Measurements from ENCODE around the gene SLC34A3. TPM values are rescaled to one million over a fixed set of nuclear protein-coding genes. Genes with fewer than 3 reads are reported as not detected.
"Not testable (repeated sequence)": the region's sequence is repeated elsewhere in the genome, so short reads cannot be mapped to it uniquely, and the experiment has no call there.

Gene SLC34A3
- total and polyA plus RNA-seq, 2 donors = 0.05 TPM; not detected in 1

DNA sequence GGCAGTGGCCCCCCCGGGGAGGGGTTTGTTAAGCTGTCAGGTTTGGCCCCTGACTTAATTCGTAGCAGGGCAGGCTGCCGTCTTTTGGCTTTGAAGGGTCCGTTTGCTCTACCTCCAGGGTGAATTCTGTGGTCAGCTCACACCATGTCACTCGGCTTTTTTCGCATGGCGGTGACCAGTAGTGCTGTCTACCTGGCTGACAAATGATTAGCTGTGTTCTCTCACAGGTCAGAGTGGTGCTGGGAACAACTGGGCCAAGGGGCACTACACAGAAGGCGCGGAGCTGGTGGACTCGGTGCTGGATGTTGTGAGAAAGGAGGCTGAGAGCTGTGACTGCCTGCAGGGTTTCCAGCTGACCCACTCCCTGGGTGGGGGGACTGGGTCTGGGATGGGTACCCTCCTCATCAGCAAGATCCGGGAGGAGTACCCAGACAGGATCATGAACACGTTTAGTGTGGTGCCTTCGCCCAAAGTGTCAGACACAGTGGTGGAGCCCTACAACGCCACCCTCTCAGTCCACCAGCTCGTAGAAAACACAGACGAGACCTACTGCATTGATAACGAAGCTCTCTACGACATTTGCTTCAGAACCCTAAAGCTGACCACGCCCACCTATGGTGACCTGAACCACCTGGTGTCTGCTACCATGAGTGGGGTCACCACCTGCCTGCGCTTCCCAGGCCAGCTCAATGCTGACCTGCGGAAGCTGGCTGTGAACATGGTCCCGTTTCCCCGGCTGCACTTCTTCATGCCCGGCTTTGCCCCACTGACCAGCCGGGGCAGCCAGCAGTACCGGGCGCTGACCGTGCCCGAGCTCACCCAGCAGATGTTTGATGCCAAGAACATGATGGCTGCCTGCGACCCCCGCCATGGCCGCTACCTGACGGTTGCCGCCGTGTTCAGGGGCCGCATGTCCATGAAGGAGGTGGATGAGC, 11.8 kb downstream of the SLC34A3 start:
- Histone ChIP-seq H3K36me3 (ENCODE audit: insufficient read depth) (no peaks in the 10 kb centered on the region), H3K4me1 (ENCODE audit: insufficient read depth) (no peaks in the 10 kb centered on the region), H3K27ac (ENCODE audit: low read depth) (peak overlapping the region; percentile 13), H3K4me3 (ENCODE audit: low read depth, low read length) (peak overlapping the region; percentile 84)
- 75% methylated on average over 36 of the region's 36 CpGs for WGBS
- no peak for DNase-seq (ENCODE audit: extremely low spot score)

- H3K4me1 ChIP-seq (ENCODE audit: insufficient read depth) = not testable (repeated sequence)
Measured at GRCh38 chr9:137243266-137243625, 12.5 kb downstream of the SLC34A3 start.

DNA sequence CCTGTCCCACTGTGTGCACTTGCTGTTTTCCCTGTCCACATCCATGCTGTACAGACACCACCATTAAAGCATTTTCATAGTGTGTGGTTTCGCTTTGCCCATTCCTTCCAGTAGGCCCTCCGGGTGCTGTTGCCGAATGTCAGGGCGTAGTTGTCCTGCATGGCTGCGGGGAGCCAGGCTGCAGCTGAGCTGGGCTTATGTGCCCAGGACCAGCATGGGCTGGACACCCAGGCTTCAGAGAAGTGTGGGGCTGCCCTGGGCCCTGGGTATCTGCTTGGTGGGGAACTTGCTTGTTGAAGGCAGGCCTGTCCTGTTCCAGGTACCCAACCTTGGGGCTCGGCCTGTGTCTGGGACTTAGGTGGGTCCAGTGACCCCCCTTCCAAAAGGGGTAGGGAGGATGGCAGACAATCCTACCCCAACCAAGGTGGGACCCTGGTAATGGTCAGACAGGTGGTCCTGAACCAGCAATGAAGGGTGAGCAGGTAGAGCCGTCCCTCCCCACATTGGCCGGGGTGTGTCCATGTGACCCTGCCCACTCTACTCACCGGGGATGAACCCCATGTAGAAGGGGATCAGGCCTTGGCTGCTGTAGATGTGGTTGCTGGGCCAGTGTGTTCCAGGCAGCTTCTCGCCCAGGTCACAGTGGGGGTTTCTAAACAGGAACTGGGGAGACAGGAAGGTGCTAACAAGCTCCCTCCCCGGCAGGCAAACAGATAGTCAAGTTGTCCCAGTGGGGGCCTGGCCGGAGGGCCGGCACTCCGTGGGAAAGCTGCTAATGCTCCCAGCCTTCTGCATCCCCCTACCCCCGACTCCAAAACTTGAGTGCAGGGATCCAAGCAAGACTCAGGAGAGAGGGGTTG, 13.2 kb downstream of the SLC34A3 start:
- Histone ChIP-seq H3K27ac (ENCODE audit: low read depth) (no peak overlapping the region), H3K36me3 (ENCODE audit: insufficient read depth) (no peaks in the 10 kb centered on the region), H3K4me1 (ENCODE audit: insufficient read depth) (no peaks in the 10 kb centered on the region), H3K4me3 (ENCODE audit: low read depth, low read length) (no peak overlapping the region)
- no peak for DNase-seq (ENCODE audit: extremely low spot score)
- 65% methylated on average over 15 of the region's 15 CpGs for WGBS

More at GRCh38 chr9:137243266-137243625, 12.5 kb downstream of the SLC34A3 start:
- not testable (repeated sequence) for H3K4me3 ChIP-seq (ENCODE audit: low read depth, low read length); DNase-seq (ENCODE audit: extremely low spot score); H3K27ac ChIP-seq (ENCODE audit: low read depth); H3K36me3 ChIP-seq (ENCODE audit: insufficient read depth)
- WGBS = 92% methylated on average over 18 of the region's 18 CpGs

DNA sequence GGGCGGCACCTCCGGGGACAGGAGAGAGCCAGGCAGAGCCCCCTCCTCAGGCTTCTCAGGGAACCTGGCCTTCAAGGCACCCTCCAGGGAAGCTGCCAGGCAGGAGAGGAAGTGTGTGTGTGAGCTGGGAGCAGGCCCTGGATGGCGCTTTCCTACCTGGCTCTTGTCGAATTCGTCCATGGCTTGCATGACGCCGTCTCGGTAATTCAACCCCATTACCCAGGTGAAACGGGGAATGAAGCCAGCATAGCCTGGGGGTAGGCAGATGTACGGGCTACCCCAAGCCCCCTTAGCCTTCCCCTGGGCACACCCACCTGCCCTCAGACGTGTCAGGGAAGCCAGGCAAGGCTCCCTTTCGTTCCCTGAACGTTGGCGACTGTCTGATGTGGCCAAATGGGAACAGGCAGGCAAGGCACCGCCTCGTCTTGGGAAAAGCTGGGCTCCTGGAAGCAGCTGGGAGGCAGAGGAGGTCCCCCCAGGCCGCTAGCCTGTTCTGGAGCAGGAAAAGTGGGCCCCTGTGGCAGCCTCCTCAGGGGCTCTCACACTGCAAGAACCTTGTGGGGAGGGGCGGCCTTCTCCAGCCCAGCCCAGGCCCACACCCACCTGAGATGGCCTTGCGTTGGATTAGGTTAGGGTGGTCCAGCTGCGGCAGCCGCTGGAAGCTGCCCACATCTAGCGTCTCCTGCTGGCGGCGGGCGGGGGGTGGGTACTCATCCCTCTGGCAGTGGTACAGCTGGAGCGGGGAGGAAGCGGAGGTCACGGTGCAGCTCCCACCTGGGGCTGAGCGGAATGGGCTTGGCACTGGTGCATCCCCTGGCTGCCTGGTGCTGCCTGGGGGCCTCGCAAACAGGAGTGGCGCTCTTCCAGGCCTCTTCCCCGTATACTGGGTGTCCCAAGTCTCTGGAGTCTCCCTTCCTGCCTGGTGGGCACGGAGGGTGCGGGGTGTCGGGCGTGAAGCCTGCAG, 14.1 kb downstream of the SLC34A3 start:
- no peak for DNase-seq (ENCODE audit: extremely low spot score)
- no peak overlapping the region for H3K4me3 ChIP-seq (ENCODE audit: low read depth, low read length)
- no peak overlapping the region for H3K27ac ChIP-seq (ENCODE audit: low read depth)
- no peaks in the 10 kb centered on the region for H3K36me3 ChIP-seq (ENCODE audit: insufficient read depth)
- WGBS = 56% methylated on average over 36 of the region's 36 CpGs
- no peaks in the 10 kb centered on the region for H3K4me1 ChIP-seq (ENCODE audit: insufficient read depth)

DNA sequence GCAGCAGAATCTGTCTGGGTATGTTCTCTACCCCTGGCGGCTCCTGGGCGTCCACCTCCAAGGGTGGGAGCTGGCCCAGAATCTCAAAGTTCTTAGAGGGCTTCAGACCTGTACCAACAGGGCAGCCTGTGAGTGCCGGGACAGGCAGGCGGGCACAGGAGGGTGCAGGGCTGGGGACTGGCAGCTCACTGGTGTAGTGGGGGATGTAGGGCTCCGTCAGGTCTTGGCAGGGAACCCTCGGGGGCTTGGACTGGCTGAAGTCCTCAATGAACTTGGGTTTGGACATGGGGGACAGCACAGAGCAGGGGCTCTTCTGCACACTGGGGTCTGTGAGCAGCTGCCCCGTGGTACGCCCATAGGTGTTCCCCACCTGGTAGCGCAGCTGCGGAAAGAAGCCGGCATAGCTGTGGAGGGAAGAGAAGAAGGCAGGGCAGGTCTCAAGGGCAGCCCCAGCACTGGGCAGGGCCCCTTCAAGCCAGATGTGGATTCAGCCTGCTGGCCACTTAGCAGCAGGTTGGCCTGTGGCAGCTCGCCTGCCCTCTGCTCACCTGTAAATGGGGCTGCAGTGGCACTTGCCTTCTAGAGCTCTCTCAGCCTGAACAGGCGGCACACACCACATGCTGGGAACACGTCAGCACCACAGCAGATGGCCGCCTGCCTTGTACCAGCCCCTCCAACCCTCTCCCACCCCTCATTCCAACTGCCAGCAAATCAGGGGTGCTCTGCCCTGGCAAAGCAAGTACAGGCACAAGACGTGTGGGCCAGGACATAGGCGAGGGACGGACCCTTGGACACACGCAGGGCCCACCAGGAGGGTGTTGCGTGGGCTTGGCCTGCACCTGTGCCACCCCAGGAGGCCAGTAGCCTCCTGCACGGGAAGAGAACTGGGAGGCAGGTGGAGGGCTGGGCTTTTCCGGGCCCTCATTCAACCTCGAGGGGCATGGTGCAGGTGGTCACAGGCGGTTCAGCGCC, 15.0 kb downstream of the SLC34A3 start:
- Histone ChIP-seq H3K4me3 (ENCODE audit: low read depth, low read length) (no peak overlapping the region), H3K4me1 (ENCODE audit: insufficient read depth) (no peaks in the 10 kb centered on the region), H3K27ac (ENCODE audit: low read depth) (no peak overlapping the region), H3K36me3 (ENCODE audit: insufficient read depth) (no peaks in the 10 kb centered on the region)
- DNase-seq (ENCODE audit: extremely low spot score) = no peak
- 90% methylated on average over 25 of the region's 25 CpGs for WGBS

DNA sequence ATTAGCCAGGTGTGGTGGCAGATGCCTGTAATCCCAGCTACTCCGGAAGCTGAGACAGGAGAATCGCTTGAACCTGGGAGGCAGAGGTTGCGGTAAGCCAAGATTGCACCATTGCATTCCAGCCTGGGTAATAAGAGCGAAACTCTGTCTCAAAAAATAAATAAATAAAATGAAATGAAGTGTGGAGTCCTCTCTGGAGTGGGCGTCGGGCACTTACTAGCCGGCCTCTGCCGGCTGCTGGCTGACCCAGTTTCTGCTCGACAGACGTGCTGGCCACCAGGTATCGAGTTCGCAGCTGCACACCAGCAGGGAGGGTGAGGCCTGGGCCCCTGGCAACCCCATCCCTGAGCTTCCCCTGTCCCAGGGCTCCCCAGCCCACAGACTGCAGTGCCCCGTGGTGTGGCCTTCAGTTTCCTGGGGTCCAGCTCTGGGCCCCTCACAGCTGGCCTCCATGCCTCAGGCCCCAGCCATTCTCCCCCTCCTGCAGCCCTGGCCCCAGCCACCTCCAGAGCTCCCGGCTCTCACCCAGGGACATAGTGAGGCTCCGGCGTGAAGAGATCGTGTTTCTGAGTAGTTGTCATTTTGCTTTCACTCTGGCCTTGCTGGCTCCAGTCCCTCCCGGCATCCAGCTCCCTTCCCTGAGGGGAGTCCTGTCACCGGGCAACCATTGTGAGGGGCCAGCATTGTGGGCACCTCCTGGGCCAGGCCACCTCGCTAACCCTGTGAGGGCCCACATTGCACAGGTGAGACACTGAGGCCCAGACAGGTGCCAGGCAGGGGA, 16.6 kb downstream of the SLC34A3 start:
- DNase-seq (ENCODE audit: extremely low spot score) = no peak
- no peak overlapping the region for H3K4me3 ChIP-seq (ENCODE audit: low read depth, low read length)
- WGBS = 76% methylated on average over 20 of the region's 20 CpGs

GRCh38 chr9:137247916-137248175, 17.1 kb downstream of the SLC34A3 start:
- Histone ChIP-seq H3K4me3 (ENCODE audit: low read depth, low read length) (no peak overlapping the region), H3K27ac (ENCODE audit: low read depth) (no peak overlapping the region), H3K4me1 (ENCODE audit: insufficient read depth) (no peaks in the 10 kb centered on the region), H3K36me3 (ENCODE audit: insufficient read depth) (no peaks in the 10 kb centered on the region)
- 62% methylated on average over 6 of the region's 6 CpGs for WGBS
- no peak for DNase-seq (ENCODE audit: extremely low spot score)

More for the DNA sequence above, 16.6 kb downstream of the SLC34A3 start:
- H3K27ac ChIP-seq (ENCODE audit: low read depth) = no peak overlapping the region
- no peaks in the 10 kb centered on the region for H3K36me3 ChIP-seq (ENCODE audit: insufficient read depth)
- no peaks in the 10 kb centered on the region for H3K4me1 ChIP-seq (ENCODE audit: insufficient read depth)

DNA sequence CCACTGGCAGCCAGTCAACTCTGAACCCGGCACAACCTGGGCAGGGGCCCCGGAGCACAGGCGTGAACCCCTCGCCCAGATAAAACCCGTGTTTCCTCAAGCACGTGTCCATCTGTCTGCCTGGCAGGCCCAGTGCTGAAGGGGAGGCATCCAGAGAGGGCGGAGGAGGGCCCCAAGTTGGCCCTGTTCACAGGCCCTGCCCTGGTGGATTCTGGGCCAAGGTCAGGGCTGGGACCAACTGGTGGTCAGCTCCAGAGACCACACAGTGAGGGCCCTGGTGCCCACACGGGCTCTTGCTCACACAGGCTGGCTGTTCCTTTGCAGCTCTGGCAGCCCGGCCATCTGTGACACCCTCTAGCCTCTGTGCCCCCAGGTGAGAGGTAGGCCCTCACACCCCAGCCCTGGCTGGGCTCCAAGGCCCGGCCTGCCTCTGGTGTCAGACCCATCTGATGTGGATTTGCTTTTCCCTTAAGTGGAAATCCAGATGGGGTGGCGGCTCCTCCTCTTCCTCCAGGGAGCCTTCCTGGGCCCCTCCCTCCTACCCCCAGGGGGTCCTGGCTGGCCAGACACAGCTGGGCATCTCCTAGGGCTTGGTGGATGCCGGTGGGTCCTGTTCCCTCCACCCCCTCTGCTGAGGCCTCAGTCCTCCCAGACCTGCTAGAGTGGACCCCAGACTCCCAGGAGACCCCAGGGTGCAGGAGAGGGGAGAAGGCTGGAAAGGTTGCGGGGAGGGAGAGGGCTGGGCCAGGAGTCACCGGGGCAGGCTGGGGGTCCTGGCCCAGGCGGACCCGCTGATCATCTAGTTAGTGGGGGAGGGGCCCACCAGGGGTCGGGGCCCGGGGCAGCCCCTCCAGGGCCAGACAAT, 19.9 kb downstream of the SLC34A3 start:
- H3K4me3 ChIP-seq (ENCODE audit: low read depth, low read length) = no peak overlapping the region
- 60% methylated on average over 18 of the region's 18 CpGs for WGBS
- no peak for DNase-seq (ENCODE audit: extremely low spot score)

DNA sequence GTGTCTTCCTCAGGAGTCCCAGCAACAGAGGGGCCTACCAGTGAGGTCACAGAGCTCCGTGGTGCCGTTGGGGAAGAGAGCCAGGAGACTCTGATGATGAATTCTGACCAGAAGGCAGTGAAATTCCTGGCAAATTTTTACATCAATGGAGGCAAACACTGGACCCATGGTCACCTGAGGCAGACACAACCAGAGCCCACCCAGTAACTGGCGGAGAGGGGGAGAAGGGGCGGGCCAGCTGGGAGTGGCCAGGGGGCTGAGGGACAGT, 20.4 kb downstream of the SLC34A3 start, which contains the start of gene STPG3:
TSS of gene STPG3 (plus strand) at position 93 of the 268 bp plus-strand sequence. CDS start at position 94, 1 bp downstream.
- no peak within 1 kb of the TSS for H3K27ac ChIP-seq (ENCODE audit: low read depth)
- no peak for DNase-seq (ENCODE audit: extremely low spot score)
- 65% methylated on average over 4 of the region's 4 CpGs for WGBS

More for the DNA sequence above, 19.9 kb downstream of the SLC34A3 start:
- no peaks in the 10 kb centered on the region for H3K36me3 ChIP-seq (ENCODE audit: insufficient read depth)
- H3K4me1 ChIP-seq (ENCODE audit: insufficient read depth) = no peaks in the 10 kb centered on the region
- H3K27ac ChIP-seq (ENCODE audit: low read depth) = no peak overlapping the region

GRCh38 chr9:137251490-137252268, 21.0 kb downstream of the SLC34A3 start:
- no peak overlapping the region for H3K27ac ChIP-seq (ENCODE audit: low read depth)
- H3K4me3 ChIP-seq (ENCODE audit: low read depth, low read length) = no peak overlapping the region
- H3K36me3 ChIP-seq (ENCODE audit: insufficient read depth) = no peaks in the 10 kb centered on the region
- DNase-seq (ENCODE audit: extremely low spot score) = no peak
- H3K4me1 ChIP-seq (ENCODE audit: insufficient read depth) = no peaks in the 10 kb centered on the region
- WGBS = 84% methylated on average over 22 of the region's 22 CpGs

More for the DNA sequence above, 20.4 kb downstream of the SLC34A3 start, which contains the start of gene STPG3:
- no peaks in the 10 kb centered on the region for H3K36me3 ChIP-seq (ENCODE audit: insufficient read depth)
- H3K4me3 ChIP-seq (ENCODE audit: low read depth, low read length) = no peak within 1 kb of the TSS
- H3K4me1 ChIP-seq (ENCODE audit: insufficient read depth) = no peaks in the 10 kb centered on the region
